IPS-15b (cell line): ENCODE results near the gene ARHGEF25.
"Not testable (repeated sequence)": the region's sequence is repeated elsewhere in the genome, so short reads cannot be mapped to it uniquely, and the experiment has no call there.

ENCODE experiments used
- H3K27me3 ChIP-seq: one replicate; pipeline ENCODE4 v1.6.1; 2013; ENCODE audit warnings: low read length; ENCODE audit not compliant: control insufficient read depth, insufficient read depth
- H3K36me3 ChIP-seq: one replicate; pipeline ENCODE4 v1.6.1; 2013; ENCODE audit warnings: low read length; ENCODE audit not compliant: control insufficient read depth, insufficient read depth
- H3K4me1 ChIP-seq: one replicate; pipeline ENCODE4 v1.6.1; 2013; ENCODE audit warnings: mild to moderate bottlenecking, low read length; ENCODE audit not compliant: control insufficient read depth, insufficient read depth
- H3K4me3 ChIP-seq: one replicate; pipeline ENCODE4 v1.5.1; 2013; ENCODE audit warnings: low read depth, low read length
- H3K9ac ChIP-seq: one replicate; pipeline ENCODE4 v1.6.1; 2013; ENCODE audit warnings: low read depth, mild to moderate bottlenecking, low read length
- H3K9me3 ChIP-seq: one replicate; pipeline ENCODE4 v1.6.1; 2013; ENCODE audit warnings: mild to moderate bottlenecking, low read length; ENCODE audit not compliant: control insufficient read depth, insufficient read depth

ARHGEF25 gene

DNA sequence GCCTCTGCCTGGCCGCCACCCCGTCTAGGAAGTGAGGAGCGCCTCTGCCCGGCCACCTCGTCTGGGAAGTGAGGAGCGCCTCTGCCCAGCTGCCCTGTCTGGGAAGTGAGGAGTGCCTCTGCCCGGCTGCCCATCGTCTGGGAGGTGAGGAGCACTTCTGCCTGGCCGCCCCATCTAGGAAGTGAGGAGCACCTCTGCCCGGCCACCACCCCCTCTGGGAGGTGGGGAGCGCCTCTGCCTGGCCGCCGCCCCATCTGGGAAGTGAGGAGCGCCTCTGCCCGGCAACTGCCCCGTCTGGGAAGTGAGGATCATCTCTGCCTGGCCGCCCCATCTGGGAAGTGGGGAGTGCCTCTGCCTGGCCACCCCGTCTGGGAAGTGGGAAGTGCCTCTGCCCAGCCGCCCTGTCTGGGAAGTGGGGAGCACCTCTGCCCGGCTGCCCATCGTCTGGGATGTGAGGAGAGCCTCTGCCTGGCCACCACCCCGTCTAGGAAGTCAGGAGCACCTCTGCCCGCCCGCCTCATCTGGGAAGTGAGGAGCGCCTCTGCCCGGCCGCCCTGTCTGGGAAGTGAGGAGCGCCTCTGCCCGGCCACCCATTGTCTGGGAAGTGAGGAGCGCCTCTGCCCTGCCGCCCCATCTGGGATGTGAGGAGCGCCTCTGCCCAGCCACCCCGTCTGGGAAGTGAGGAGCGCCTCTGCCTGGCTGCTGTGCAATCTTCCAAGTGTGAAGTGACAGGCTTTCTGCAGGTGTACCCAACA lies 54.0 kb downstream of the ARHGEF25 start:
- H3K9ac ChIP-seq, H3K27me3 ChIP-seq, H3K4me1 ChIP-seq, H3K36me3 ChIP-seq, H3K9me3 ChIP-seq, H3K4me3 ChIP-seq: not testable (repeated sequence)
